GM12872 (cell line): ENCODE results near the gene ZNF181.

Source experiments
- CTCF ChIP-seq: IDR thresholded peaks from 3 replicates; pipeline ENCODE4 v1.5.1; 2011; ENCODE audit warnings: low read depth, mild to moderate bottlenecking, low read length, moderate library complexity; ENCODE audit not compliant: insufficient read depth

The ZNF181 gene

GRCh38 chr19:34787059-34787824 lies 53.2 kb downstream of the ZNF181 start:
- TF ChIP-seq CTCF: no peak

GRCh38 chr19:34788074-34788473 lies 54.0 kb downstream of the ZNF181 start:
- no peak for TF ChIP-seq CTCF

DNA sequence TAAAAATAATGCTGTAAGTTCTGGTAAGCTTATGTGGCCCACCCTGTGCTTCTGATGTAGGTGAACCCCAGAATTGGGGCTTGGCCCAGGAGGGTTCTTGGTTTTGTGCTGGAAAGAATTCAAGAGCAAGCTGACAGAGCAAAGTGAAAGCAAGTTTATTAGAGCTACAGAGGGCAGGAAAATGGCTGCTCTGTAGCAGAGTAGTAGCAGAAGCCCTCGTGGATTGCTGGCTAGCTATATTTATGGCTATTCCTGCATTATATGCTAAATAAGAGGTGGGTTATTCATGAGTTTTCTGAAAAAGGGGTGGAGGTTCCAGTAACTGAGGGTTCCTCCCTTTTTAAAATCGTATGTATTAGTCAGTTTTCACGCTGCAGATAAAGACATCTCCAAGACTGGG lies 59.5 kb downstream of the ZNF181 start:
- TF ChIP-seq CTCF: no peak

DNA sequence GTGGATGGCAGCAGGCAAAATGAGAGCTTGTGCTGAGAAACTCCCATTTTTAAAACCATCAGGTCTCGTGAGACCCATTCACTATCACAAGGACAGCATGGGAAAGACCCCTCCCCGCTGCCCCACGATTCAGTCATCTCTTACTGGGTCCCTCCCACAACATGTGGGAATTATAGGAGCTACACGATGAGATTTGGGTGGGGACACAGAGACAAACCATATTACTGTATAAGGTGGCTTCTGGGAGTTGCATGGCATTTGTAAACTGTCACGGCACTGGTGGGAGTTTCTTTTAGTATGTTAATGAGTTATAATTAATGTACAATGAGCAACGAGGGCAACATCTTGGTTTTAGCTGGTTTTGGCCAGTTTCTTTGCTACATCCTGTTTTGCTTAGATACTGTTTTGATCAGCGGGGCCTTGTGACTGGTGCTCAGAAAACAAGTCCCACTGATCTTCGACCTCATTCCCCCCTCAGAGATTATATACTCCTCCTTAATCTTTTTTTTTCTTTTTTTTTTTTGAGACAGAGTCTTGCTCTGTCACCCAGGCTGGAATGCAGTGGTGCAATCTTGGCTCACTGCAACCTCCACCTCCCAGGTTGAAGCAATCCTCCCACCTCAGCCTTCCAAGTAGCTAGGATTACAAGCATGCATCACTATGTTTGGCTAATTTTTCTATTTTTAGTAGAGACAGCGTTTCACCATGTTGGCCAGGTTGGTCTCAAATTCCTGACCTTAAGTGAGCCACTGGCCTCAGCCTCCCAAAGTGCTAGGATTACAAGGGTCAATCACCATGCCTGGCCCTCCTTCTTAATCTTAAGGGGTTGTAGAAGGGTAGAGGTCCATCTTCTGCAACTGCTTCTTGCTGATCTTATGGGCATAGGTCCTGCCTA lies 60.3 kb downstream of the ZNF181 start:
- TF ChIP-seq CTCF: no peak
